ENCODE measurements around the gene SRGAP2C.
"Not testable (repeated sequence)": the region's sequence is repeated elsewhere in the genome, so short reads cannot be mapped to it uniquely, and the experiment has no call there.

SRGAP2C gene

DNA sequence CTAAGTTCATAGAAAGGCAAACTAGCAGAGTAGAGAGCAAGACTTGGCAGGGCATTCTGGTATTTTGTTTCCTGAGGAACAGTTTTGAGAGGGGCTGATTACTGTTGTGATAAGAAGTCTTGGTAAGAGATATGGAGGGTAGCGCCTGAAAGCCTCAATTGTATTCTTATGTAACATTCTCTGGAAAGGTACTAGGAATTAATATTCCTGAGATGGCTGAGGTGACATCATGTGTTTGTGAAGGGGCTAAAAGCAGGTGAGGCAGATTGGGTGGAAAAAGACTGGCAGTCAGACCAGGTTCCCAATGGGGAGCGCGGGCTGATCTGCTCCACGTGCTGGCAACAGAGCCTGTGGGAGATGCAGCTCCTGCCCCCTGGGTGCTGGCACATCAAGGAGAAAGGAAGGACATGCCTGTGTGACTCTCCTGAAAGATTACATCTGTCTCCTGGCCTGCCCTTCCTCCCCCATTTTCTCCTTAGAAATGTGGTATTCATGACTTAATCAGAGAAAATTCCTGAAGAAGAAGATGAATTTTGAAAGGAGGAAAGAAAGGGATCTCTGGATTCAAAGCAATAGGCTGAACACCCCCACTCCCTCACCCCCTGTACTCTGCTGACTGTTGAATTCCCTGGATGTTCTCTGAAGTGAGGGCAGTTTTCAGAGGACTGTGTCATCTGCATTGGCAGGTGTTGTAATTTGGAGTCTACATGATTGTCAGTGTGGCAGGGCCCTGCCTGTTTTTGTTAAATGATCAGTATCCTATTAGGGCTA lies 94.2 kb downstream of the SRGAP2C start:
- not testable (repeated sequence) for DNase-seq (ENCODE audit: low read depth, low spot score)

DNA sequence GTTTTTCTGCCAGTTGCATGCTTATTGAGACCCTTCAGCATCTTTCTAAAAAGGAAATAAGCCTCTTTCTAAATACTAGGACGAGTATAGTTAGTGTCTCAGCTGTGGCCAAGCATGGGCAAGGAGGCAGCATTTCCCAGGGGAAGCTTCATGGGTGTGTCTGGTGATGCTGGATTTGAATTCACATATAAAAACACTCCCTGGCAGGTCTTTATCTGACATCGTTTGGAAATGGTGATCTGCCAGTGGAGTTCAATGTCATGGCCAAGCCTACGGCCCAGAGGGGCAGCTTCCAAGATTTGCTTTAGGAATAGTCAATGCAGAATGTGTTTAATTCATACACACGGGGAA lies 94.7 kb downstream of the SRGAP2C start:
- not testable (repeated sequence) for DNase-seq (ENCODE audit: low read depth, low spot score)

DNA sequence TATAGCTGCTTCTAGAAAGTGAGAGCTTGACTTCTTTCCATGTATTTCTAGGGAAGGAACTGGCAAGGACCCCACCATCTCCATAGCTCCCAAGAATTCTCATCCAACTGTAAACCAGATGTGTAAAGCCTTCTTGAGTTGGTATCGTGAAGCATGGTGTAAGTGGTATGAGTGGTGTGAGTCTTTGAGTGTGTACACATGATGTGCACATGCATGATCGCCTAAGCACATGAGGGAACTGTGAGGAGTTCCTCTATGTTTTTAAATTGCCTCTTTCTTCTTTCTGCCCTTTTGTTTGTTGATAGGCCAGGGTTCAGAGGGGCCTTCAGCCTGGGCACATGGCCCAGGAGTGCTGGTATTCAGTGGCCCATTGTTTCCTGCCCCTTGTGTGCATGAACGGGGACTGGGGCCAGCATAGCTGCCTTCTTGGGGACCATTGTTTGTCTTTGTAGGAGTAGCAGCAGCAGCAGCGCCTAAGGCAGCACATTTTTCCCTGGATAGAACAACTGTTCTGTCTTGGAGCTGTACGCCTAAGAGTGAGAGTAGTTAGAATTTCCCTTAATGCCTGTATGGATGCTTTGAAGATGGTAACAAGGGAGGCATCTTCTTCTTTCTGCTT lies 96.0 kb downstream of the SRGAP2C start:
- not testable (repeated sequence) for DNase-seq (ENCODE audit: low read depth, low spot score)

DNA sequence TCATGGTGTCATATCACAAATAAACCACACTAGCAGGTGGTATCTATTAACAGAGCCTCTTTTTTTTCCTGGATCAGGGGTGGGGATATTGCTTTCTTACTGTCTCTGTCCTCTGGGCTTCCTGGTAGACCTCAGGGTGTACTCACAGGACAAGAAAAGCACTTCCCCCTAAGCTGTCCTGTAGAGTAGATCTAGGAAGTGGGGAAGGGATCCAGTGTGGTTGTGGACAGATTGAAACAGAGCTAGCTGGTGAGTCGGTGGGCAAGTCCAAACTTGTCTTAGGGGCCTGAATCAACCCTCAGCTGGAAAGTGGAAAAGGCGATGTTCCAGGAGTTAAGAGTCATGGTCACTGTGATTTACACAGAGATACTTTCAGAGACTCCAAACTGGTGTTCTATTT lies 96.7 kb downstream of the SRGAP2C start:
- DNase-seq (ENCODE audit: low read depth, low spot score), result not testable (repeated sequence)

DNA sequence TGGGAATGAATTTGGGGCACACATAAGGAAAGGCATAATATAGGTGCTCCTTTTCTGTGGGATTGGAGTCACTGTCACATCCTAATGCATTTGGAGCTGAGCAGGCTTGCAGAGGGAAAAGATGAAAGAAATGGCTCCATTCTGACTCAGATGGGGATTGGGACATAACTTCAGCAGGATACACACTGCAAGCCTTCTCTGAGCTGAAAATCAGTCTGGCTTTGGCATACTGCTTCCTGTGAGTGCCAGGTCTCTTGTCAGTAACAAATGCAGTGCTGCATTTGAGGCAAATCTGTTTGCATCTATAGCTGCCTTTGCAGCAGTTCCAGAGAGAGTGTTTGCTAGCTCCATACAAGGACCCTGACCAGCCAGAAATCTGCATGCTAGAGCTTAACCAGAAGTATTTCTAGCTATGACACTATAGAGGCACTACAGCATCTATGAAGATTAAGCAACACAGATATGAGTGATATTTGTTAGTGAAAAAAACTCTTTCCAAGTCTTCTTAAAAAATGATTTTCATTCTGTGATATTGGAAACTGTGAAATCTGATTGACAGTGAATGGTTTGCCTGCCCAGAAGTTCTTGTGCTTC lies 98.9 kb downstream of the SRGAP2C start:
- DNase-seq (ENCODE audit: low read depth, low spot score), result not testable (repeated sequence)

DNA sequence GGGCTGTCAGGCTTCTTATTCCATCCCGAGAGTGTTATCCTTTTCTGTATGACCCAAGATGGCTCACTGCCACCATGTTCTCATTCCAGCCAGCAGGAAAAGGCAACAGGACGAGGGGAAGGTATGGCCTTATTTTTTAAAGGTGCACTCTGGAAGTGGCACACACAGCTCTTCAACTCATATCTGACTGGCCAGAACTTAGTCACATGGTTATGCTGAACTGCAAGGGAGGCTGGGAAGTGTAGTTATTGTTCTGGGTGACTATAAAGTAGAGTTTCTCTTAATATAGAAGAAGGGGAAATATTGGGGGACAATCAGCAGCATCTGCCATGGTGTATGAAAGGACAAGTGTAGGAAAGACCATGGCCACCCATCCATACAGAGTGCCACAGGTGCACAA lies 107.8 kb downstream of the SRGAP2C start:
- DNase-seq (ENCODE audit: low read depth, low spot score), result not testable (repeated sequence)

DNA sequence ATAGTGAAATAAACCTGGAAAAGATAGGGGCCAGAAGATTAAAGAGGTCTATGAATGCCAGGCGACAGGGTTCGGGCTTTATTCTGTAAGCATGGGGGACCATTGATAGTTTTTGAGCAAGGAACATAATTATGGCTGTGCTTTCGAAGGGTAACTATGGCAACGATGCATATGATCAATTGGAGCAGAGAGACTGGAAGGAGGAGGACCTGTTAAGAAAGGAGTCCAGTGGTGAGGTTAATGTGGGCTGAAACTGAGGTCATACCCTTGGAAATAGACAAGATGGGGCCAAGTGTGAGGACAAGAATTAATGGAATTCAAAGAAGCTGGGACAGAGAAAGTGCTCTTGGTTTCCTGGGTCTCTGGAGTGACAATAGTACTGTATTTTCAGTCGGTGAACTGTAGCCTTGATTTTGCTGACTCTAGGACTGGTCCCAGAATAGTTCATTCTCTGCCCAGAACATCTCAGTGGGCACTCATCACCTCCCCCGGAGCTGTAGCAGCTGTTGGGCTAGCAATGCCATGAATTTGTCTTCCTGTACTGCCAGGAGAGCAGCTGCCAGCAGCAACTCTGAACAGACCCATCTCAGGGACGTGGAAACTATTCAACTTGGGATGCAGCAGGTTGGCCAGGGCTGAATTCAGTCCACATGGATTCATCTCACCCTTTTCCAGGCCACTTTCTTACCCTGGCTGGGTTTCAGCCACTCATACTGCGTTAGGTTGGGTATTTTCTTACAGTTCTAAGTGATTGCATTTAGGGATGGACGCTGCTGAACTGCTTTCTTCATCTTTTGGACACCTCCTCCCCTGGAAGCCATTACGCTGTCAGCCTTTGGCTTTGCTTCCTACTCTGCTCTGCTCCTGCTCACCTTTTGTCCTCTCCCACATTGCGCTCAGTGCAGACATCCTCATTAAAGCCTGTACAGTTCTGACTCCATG lies 108.8 kb downstream of the SRGAP2C start:
- DNase-seq (ENCODE audit: low read depth, low spot score), result not testable (repeated sequence)

DNA sequence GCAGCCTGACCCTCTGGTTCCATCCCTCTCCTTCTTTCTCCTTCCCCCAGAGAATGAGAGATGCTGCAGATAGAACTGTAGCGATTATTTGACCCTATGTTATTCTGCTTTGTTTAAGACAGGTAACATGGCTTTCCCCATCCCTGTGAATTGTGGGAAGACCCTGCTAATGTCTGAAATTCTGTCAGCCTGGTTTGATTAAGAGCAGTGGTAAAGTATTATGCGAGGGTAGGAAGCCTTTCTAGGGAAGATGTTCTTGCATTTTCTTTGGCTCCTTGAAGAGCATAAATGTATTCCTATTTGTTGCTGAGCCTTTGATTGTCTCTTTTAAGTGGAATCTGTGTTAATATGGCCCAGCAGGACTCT lies 109.4 kb downstream of the SRGAP2C start:
- not testable (repeated sequence) for DNase-seq (ENCODE audit: low read depth, low spot score)

DNA sequence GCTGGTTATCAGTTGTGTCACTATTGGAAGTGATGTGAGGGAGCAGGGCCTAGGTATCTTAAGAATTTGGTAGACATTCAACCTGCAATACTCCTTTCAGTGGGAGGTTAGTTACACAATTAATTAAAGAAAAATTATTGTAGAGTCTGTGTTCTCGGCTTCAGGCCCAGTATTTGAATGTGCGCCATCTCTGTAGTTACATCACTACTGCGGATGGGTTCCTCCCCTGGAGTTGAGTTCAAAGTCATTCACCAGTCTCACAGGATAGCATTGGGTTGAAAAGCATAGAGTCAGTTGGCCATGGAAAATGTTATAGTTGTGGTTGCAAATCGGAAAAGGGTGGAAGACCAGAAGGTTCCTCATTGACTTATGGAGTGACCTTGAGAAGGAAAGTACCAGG lies 111.8 kb downstream of the SRGAP2C start:
- DNase-seq (ENCODE audit: low read depth, low spot score), result not testable (repeated sequence)

DNA sequence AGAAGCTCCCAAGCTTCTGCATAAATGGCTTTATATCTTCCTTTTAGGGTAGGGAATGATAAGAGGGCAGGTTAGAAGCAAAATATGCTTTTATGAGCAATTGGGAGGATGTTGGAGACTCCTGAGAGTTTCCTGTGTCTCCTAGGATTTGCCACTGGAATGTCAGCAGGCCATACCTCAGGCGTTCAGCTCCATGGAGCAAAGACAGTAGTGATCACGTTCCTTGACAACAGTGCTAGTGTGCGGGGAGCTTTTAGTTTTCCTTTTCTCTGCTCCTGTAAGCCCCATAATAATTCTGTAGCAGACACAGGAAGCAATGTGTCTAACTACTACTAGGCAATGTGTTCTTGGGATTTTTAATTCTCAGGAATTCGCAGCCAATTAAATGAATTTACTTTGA lies 113.8 kb downstream of the SRGAP2C start:
- not testable (repeated sequence) for DNase-seq (ENCODE audit: low read depth, low spot score)

DNA sequence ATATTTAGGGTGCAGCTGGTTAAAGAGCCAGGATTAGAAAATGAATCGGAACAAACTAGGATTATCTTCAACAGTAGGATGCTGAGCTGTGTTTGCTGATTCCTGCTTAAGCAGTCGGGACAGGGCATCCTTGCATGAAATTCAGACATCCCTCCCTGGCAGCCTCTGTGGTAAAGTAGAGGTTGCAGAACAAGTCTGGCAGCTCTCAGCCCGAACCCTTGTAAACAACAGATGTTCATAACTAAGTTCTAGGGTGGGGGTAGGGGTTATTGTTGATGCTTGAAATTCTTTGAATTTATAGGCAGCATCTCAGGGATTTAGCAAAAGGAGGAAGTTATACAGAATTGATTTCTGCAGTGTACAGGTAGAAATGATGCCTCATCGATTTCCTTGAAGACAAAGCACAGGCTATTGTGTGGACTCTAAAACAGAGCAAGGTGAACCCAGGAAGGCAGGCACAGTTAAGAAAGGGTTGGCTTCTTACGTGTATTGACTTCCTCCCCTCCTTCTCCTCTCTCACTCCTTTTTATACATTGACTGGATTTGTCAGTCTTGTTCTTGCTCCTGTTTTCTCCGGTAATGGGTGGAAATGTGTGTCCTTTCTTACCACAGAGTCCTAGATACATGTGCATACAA lies 114.9 kb downstream of the SRGAP2C start:
- not testable (repeated sequence) for DNase-seq (ENCODE audit: low read depth, low spot score)

DNA sequence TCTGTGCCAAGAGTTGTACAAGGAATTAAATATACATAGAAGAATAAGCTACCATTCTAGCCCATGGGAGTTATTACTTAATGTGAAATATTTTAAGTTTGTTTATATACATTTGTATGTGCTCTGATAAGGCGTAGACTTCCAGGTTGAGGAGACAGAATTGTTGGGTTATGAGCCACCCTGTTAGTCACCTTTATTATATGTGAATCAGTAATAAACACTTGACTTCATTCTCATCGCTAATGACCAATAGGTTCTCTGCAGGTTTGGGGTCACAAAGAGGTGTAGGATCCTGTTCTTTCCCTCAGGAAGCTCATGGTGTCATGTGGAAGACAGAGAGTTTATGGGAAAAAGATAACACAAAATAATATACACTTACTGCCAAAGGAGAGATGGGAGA lies 117.1 kb downstream of the SRGAP2C start:
- not testable (repeated sequence) for DNase-seq (ENCODE audit: low read depth, low spot score)

DNA sequence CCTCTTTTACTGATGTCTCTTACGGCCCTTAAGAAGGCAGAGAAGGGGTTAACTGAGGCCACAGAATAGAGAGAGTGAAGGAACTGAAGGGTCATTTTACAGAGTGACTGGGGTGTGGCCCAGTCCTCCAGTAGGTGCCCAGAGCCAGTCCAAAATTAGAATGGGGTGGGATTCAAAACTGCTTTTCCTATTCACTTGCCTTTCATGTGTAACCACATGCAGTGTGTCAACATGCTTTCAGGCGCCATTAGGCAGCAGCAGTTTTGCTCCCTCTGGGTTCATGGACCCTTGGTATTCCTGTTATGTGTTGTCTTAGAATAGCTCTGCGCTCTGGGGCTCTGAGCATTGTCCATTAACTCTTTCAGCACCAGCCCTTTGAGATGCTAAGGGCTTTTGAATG lies 123.0 kb downstream of the SRGAP2C start:
- not testable (repeated sequence) for DNase-seq (ENCODE audit: low read depth, low spot score)

DNA sequence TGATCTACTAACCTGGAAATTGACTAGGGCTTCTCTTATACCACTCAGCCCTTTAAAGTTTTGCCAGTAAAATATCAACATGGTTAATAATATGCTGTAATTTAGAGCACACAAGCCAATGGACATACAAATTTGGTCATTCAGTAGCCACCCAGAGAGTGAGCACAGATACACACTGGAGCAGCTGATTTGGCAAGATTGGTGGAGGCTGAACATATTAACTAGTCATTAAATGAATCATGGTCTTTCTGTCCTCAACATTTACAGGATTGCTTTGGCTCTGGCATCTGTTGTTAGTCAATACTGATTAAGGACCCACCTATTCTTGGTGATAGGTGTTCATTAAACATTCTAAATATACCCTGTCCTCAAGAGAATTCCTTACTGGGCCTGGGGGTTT lies 130.7 kb downstream of the SRGAP2C start:
- not testable (repeated sequence) for DNase-seq (ENCODE audit: low read depth, low spot score)

DNA sequence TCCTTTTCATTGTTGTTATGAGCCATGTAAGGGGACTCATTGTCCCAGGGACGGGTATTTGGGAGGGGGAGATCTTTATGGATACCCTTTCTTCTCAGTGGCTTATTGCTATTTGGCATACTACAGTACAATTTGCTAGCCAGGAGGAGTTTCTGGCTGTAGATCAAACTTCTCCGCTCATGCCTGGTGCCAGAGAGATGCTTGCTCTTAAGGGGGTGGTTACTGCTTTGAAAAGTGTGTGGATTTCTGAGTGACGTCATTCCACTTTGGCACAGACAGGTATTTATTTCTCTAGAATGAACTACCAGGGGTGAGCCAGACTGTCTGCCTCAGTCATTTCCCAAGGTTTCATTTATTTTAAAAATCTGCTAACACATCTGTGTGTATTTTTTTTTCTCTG lies 131.3 kb downstream of the SRGAP2C start:
- not testable (repeated sequence) for DNase-seq (ENCODE audit: low read depth, low spot score)

DNA sequence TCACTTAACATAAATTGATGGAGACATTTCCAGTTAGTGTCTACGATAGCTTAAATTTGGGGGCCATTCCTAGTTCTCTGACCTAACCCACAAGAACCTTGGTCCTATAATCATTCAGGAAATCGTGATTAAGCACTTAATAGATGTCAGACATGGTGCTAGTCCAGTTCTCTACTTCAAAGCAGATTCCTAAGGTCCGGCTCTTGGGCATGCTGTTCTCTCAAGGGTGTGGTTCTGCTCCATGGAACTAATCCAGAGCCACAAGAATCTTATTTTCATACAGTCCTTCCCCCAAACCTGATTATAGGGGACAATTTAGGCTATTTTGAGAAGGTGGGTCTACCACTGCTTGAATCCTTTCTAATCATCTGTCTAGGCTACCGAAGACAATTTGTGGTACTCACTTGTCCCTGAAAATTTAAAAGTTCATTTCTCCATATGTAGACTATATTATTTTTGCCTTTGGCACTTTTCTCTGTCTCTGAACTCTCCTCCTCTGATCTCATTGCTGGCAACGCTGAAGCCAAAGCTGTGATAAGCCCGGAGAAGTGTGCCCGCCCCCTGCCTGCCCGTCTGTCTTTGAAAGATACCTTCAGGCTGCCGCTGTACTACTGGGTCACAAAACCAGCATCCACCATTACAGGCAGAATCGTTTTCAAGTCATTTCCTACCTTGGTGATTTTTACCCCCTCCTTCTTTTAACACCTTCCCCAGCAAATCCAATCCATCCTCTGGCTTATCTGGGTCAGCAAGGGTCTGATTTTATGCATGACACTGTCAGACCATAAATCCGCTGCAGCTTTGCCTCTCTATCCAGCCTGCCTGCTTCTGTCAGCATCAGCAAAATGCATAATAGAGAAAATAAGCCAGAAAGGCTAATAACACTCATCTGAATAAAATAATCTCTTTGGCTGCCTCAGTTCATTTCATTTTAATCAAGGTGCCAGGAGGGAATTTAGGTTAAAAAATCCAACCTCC lies 133.0 kb downstream of the SRGAP2C start:
- DNase-seq (ENCODE audit: low read depth, low spot score), result not testable (repeated sequence)

DNA sequence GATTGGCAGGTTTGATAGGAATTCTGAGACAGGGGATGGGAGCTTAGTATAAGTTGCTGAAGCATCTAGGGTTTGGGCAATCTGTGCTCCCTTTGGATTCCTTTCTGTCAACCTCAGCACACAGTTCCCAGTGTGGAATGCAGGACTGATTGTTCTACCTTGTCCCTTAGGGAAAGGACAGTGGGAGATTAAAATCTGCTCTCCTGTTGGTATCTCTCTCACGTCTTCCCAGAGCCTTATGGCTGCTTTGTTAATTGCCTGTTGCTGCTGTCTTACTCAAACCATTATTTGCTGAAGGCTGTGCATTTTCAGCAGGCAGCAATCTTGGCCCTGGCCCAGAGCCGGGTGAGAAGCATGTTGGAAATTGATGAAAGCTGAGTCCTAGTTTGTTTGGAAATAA lies 133.9 kb downstream of the SRGAP2C start:
- not testable (repeated sequence) for DNase-seq (ENCODE audit: low read depth, low spot score)

DNA sequence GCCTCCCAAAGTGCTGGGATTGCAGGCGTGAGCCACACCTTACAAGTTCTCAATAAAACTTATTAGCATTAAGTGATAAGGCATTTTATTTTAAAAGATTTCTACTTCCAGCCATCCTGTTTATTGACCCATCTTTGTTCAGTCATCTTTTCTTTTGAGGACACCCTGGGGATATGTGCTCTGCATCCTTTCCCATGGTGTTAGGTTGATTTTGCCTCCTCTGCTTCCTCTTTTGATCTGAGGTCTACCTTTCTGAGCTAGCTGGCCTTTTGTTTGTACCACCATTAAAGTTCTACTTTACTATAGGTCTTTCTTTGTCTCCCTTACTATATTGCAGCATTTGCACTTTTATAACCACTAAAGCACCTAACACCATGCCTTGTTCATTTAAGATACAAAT lies 136.9 kb downstream of the SRGAP2C start:
- DNase-seq (ENCODE audit: low read depth, low spot score), result not testable (repeated sequence)

DNA sequence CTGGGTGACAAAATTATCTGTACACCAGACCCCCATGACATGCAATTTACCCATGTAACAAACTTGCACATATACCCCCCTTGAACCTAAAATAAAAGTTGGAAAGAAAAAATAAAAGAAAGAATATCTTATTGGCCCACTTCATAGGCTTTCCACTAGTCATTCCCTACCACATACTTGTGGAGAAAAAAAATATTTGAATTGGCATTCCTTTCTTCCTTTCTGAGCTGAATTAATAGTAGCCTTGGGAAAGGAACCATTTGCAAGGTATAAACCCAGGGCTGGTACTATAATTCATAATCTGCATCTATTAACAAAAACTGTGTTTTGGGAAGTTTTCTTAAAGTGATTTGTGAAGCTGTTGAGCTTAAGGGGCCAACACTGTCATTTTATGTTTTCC lies 140.0 kb downstream of the SRGAP2C start:
- not testable (repeated sequence) for DNase-seq (ENCODE audit: low read depth, low spot score)

DNA sequence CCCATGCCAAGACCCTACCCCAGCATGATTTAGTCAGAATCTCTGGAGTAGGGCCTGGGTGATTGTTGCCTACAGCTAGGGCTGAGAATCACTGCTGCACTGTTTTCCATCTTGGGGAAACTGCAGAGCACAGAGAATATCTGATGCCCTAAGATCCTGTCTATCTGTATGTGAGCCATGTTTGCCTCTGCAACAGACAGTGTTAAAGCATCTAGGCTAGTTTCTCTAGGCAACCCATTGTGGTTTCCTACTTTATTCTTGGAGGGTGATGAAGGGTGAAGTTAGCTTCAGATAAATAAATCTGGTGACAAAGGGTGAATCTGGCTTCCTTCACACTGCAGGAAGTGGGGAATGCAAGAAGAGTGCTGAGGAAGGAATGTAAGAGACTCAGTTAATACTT lies 147.4 kb downstream of the SRGAP2C start:
- not testable (repeated sequence) for DNase-seq (ENCODE audit: low read depth, low spot score)
